HPDE6-E6E7 (cell line): ENCODE measurements around the gene SNED1.

Experiments used
- DNase-seq: peaks from one replicate; pipeline ENCODE4 v3.0.0; 2011; ENCODE audit warnings: missing footprints; ENCODE audit errors: extremely low spot score

The SNED1 gene

DNA sequence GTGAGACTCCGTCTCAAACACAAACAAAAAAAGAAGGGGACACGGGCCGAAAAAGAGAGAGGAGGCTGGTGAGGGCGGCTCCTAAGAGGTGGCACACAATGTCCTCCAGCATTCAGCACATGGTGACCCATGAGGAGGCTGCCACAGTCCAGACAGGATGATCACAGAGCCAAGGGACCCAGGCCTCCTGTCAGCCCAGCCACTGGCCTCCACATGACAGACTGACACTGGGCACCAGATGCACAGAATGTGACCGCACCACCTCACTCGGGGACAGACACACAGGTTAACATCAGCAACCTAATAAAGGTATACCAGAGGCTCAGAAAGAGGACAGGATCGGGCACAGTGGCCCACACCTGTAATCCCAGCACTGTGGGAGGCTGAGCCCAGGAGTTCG is 129.8 kb downstream of the SNED1 start:
- no peak for DNase-seq

GRCh38 chr2:241129086-241129871 is 130.9 kb downstream of the SNED1 start:
- DNase-seq, result no peak

- DNase-seq, result no peak
Measured at GRCh38 chr2:241130316-241130715, 131.9 kb downstream of the SNED1 start.

GRCh38 chr2:241131531-241131930 is 133.1 kb downstream of the SNED1 start:
- no peak for DNase-seq

DNA sequence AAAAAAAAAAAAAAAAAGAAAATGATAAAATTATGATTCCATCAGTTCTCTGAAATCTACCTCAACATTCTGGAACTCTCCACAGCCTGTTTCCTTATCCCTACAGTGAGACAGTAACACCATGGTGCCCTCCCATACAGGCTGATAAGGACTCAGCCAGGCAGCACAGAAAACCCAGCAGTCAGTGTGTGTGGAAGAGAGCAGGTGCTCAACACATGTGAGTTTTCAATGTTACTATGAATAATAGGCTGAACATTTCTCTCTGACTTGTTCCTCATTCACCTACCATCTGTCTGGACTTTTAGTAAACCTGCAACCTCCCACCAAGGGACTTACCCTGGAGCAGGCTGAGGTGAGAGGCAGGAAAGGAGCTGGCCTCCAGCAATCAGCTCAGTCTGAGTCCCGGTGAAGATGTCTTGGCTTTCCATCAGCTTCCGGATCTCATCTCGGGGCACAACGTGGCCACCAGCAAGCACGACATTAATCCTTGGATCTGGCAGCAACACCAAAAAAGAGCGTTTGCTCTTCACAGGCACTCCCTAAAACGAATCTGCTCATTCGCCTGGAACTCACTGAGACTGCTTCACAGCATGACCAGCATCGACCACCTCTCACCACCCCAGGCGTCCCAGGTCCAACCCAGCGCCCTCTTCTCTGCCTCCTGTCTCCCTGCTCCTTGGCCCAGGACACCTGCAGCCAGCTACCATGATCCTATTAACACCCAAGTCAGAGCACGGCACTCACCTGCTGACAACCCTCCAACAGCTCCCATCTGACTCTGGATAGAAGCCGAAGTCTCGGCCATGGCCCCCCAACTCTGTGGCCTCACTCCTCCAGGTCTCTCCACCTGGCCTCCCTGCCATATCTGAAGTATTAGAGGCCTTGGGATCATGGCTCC is 134.4 kb downstream of the SNED1 start:
- DNase-seq, result no peak

DNA sequence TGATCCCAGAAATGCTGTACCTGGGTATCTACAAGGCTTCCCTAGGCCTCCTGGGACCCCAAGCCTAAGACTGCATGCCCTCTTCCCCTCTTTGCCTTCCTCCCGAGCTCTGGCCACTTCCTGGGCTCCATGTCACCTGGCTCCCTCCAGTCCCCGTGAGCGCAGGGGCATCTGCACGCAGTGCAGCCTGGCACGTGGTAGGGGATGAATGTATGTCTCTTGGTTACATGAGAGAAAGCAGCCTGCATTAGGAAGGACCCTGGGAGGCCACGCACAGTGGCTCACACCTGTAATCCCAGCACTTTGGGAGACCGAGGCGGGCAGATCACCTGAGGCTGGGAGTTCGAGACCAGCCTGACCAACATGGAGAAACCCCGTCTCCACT is 135.0 kb downstream of the SNED1 start:
- no peak for DNase-seq

DNA sequence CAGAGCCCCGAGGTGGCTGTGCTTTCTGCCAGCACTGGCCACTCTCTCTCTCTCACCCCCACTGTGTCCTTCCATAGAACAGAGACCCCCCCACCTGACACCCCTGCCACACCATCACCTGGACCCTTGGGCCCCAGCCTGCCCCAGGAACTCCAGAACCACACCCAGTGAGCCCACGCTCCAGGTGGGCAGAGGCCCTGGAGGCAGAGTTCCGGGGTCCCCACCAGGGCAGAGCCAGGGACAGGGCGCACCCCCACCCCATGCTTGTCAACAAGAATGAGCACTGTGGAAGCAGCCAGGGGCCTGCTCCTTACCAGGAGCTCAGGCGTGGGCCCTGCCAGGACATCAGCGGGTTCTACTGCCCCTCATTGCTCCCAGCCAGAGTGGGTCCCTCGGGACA is 136.3 kb downstream of the SNED1 start:
- no peak for DNase-seq

- DNase-seq, result no peak
Measured at GRCh38 chr2:241135737-241136136, 137.3 kb downstream of the SNED1 start.

GRCh38 chr2:241136191-241136590 is 137.8 kb downstream of the SNED1 start:
- DNase-seq, result no peak

- DNase-seq, result no peak
Measured at GRCh38 chr2:241136661-241137260, 138.3 kb downstream of the SNED1 start.

DNA sequence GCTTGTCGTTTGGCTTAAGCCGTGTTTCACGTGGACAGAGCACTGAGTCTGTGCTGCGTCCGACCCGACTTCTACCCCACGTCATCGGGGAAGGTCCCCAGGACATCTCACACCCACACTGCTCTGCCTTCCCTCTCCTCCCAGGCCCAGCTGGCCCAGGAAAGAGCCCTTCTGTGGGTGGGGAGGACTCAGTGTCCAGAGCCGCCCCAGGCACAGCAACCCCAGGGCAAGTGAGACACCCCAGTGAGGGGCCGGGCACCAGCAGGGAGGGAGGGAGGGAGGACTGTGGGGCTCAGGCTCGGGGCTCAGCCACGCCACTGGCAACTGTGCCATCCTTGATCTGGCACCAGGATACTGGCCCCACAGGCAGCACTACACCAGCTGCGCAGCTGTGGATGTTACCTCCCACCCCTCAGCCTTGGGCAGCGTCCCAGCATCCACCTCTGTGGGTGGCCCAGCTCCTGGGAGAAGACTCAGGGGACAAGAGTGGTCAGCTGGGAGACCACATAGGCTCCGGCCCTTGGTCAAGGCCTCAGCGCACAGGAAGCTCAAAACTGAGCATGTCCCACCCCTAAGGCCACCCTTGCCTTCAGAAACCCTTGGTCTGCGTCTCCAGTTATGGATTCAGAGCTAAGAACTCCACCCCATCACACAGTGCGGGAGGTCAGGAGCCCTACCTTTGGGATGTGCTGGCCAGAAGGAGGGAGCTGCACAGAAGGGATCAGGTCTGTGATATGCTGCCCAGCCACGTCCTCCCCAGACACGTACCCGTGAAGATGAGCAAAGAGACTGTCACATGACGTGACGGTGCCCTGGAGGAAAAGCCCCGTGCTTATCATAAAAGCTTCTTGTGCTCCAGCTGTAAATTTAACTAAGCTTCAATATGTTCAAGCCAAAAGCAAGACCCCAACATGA is 139.1 kb downstream of the SNED1 start:
- no peak for DNase-seq

DNA sequence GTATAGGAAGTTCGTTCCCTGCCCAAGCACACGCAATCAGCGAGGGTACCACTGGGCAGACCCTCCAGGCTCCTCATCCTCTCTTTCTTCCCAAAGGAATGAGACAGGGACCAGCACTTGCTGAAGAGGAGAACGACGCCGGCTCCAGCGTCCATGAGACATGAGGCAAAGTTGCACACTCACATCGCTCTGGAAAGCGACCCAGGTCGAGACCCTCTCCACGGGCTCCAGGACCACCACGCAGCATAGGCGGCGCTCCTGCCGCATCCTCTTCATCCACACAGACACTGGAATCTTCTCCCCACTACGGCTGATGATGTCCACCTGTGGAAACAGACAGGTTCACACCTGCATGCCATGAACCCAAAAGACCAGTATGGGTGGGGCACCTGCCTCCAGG is 140.1 kb downstream of the SNED1 start:
- no peak for DNase-seq

- no peak for DNase-seq
Measured at GRCh38 chr2:241139531-241140444, 141.4 kb downstream of the SNED1 start.

DNA sequence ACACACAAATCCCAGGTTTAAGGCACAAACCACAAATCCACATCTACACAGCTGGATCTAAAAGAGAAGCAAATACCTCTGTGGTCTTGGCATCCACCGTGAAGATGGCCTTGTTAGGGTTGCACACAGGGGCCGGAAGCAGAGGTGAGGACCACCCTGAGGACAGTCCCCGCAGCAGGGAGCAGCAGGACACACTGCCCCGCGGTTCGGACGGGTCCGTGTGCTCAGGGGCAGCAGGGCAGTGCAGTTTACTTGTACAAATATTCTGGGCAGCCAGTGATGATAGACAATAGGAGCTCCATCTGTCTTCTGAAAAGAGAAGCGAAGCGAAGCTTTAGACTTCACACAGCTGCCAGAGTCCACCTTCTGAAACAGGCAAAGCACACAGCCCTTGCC is 142.0 kb downstream of the SNED1 start:
- DNase-seq, result no peak

- no peak for DNase-seq
Measured at GRCh38 chr2:241141214-241141770, 142.9 kb downstream of the SNED1 start.

GRCh38 chr2:241142063-241142462 is 143.6 kb downstream of the SNED1 start:
- DNase-seq, result no peak

GRCh38 chr2:241142593-241142992 is 144.2 kb downstream of the SNED1 start:
- DNase-seq, result no peak
